NOMO-1 (cell line): ENCODE measurements around the gene CREB3L2.
"Not testable (repeated sequence)": the region's sequence is repeated elsewhere in the genome, so short reads cannot be mapped to it uniquely, and the experiment has no call there.

Source experiments
- DNase-seq, 2 experiments: peaks; one replicate each; lab custom pipeline; 2025; ENCODE audit not compliant: unreplicated experiment in 2 of 2; lab: John Stamatoyannopoulos, UW

Gene CREB3L2

DNA sequence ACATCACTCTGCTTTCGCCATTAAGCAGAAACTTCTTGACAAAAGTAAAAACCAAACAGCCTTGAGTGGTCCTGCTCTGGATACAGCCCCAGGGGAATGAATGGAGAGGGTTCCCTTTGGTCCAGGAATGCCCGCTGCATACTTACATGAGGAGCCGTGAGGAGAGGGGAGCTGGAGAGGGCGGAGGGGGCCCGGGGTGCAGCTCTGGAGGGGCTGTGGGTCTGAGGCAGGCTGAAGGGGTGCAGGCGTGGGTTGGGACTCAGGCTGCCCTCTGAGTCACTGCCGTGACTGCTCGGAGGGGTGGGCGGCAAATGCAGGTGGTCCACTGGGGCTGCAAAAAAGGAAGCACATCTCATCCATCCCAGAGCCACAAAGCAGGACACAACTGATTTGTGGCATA is 93.8 kb downstream of the CREB3L2 start:
- DNase-seq, result no peak

GRCh38 chr7:137906636-137907035 is 95.2 kb downstream of the CREB3L2 start:
- not testable (repeated sequence) for DNase-seq

DNA sequence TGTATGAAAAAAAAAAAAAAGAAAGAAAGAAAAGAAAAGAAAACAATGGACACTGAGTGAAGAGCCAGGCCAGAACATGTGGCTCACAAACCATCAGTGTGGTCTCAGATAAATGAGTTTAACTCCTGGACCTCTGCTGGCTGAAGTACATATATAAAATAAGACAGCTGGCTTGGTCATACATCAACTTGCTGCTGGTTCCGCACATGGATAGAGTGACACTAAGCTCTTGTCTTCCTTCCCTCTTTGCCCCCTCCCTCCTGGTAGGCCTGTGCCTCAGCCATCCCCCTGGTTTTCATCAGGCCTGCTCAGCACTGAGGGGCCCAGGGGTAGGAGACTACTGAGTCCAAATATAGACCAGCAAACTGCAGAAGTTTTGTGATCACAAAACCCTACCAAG is 97.1 kb downstream of the CREB3L2 start:
- no peak for DNase-seq

DNA sequence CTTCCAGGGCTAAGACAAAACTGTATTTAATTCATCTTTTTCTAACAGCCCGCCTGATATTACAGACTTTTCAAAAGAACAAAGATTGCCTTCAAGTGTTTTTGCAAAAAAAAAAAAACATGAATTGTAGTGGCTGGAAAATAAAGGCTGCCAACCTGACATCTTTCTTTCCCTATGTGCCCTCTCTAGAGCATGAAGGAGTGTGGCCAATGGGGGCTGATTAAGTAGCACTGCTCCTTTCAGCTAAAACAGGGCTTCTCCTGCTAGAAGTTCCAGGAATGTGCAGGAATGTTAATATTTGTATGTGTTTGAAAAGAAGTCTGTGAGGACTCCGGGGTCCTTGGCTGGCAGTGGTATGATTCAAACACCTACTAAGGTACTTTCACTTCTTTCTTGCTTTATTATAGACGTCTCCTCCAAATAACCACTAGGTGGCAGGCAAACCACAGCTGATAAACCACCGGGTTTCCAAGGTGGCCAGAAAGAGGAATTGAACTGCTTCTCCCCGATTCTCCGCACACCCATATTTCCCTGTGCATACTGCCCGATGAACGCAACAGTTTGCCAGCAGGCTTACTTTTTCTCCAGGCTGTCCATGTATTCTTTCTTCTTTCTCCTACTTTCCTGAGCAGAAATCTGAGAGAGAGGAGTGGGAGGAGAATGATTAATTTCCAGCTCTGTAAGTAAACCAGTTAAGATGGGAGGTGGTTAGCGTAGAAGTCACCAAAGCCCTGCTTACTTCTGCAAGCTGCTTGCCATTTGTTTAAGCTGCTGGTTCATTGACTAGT is 98.3 kb downstream of the CREB3L2 start:
- peak; percentile 5 to 51 for DNase-seq

DNA sequence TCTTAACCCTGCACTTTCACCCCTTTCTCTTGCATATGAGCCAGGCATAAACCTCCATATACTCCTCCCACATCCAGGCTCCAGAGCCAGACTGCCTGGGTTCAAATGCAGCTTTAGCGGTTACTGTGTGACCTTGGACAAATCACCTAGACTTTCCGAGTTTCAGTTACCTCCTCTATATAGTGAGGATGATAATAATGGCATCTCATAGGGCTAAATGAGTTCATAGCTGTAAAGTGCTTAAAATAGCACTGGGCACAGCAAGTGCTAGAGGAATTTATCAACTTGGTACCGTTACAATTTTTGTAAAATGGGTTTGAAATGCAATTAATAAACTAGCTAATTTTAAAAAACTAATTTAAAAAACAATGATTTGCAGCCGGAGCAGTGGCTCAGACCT is 101.7 kb downstream of the CREB3L2 start:
- no peak for DNase-seq

DNA sequence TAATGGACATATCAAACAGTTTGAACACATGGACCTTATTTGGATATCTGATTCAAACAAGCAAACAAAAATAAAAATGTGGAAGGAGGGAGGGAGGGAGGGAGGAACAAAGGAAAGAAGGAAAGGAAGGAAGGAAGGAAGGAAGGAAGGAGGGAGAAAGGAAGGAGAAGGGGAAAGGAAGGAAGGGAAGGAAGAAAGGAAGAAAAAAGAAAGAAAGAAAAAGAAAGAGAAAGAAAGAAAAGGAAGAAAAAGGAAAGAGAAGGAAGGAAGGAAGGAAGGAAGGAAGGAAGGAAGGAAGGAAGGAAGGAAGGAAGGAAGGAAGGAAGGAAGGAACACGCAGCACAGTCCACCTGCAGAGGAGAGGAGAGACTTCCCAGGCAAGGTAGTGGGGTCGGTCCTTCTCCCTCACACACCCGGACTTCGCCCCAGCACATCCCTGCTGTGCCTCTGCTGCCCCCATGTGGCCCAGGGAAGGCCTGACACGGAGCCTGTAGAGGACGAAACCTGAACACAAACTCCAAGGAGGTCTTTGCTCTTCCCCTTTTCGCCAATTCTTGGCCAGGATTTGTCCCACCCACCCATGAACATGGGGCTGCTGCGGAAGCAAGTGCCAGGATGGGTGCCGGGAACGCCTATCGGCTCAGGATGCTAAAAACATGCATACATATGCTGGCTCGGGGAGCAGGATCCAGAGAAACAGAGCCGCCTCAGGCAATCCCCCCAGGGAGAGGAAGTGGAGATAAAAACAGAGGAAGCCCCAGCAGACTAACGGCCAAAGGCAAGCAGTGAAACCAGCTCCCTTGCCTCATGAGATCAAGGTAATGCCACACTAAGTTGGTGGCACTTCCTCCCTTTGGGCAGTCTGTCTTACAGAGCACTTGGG is 102.8 kb downstream of the CREB3L2 start:
- peak; percentile 40 to 60 for DNase-seq

- no peak for DNase-seq
These were observed 106.3 kb downstream of the CREB3L2 start for GRCh38 chr7:137895301-137896221.

GRCh38 chr7:137893143-137893742 is 108.6 kb downstream of the CREB3L2 start:
- no peak for DNase-seq

- DNase-seq, result no peak
These were observed 110.8 kb downstream of the CREB3L2 start for GRCh38 chr7:137891016-137891655.

- DNase-seq, result no peak
These were observed 111.4 kb downstream of the CREB3L2 start for GRCh38 chr7:137890449-137890921.

DNA sequence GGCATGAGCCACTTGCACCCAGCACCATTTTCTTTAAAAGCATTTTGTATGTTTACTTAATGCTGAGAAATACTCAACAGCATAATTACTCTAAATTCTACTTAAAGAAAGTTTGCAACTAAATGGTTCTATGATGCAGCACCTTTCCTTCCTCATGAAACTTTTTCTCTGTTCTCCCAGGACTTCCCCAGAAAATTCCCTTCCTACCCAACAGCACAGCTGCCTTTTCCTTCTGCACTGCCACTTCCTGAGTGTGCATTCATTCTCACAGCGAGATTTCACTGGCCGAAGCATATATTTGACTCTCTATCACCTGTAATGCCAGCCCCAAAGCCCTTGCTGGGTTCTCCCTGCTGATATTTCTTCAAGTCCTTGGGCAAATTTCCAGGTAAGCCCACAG is 113.6 kb downstream of the CREB3L2 start:
- no peak for DNase-seq

GRCh38 chr7:137886746-137887145 is 115.1 kb downstream of the CREB3L2 start:
- DNase-seq, result no peak

GRCh38 chr7:137886281-137886680 is 115.6 kb downstream of the CREB3L2 start:
- no peak for DNase-seq

DNA sequence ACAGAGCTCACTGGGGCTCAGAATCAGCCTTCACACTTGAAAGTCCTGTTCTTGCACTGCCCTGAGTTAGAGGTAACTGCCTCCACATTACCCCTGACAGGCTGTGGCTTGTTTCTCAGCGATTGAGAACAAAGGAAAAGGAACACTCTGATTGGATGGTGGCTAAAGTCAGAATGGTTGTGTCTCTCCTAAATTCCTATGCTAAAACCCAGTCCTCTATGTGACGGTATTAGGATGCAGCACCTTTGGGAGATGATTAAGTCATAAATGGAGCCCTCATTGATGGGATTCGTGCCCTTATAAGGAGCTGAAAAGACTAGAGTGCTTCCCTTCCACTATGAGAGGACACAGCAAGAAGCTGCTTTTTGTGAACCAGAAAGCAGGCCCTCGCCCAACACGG is 116.2 kb downstream of the CREB3L2 start:
- DNase-seq, result no peak

- no peak for DNase-seq
These were observed 119.1 kb downstream of the CREB3L2 start for GRCh38 chr7:137882806-137883205.

GRCh38 chr7:137882261-137882668 is 119.6 kb downstream of the CREB3L2 start:
- no peak for DNase-seq

GRCh38 chr7:137881607-137882260 is 120.2 kb downstream of the CREB3L2 start:
- DNase-seq, result no peak

DNA sequence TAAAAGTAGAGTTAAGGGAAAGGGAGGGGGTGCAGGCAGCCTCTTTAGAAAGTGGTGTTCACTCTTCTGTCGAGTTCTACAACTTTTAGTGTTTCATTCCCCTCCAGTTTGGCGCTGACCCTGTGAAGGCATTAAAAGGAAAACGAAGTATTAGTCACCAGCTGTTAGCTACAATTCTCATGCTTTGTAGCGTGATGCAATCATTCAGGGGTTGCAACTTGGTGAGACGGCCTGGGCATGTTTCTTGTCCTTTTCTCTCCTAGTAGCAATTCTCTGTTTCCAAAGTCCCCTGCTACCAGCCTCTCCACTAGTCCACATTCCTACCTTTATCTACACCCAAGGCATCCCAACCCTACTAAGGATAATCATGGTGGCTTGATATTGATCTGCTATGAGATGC is 121.5 kb downstream of the CREB3L2 start:
- no peak for DNase-seq
